ENCODE results near the gene OSBPL3. TPM values are rescaled to one million over a fixed set of nuclear protein-coding genes. Genes with fewer than 3 reads are reported as not detected.
A peak's percentile ranks its signal among the peaks of the same experiment; 100 is the strongest.

The OSBPL3 gene
- total and polyA plus RNA-seq, 2 donors from 2014 or later = 8.6 to 40.5 TPM

DNA sequence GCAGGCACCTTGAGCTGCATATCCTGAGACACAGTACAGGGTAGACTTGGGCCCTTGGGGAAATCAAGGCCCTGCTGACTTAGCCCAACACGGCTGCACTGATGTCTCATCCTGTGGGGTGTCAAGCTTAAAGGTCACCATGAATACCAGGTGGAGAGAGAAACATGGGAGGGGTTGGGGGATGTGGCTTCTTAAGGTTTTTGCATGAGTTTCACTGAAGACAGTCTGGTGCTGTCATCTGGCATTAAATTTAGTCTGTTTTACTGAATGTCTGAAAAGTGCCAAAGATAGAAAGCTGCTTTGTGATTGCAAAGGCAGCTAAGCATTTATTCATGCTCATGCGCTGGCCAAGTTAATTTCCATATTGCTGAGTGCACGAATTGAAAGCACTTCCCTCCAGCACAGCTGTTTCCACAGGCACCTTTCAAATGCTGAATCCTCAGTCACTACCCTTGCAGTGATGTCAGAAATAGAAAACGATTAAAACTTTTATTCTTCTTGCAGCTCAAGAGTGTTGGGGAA, 102.1 kb downstream of the OSBPL3 start:
- peak; percentile 11 for FAIRE-seq

DNA sequence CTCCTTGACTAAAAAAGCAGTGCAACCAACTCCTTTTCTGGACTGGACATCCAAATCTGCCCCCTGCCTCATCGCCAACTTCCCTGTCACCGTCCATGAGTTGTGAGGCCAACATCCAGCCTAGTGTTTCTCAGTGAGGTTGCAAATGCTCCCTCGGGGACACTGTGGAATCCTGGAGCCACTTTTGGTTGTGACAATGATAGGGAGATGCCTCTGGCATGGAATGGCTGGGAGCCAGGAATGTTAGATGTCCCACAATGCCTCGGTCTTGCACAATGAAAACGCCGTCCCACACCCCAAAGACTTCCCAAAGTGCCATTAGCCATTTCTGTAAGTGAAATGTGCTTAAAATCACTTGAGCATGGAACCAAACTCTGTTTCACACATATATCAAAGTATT, 105.2 kb downstream of the OSBPL3 start:
- Histone ChIP-seq H3K36me3 (ENCODE audit: control insufficient read depth in 2 of 3, insufficient read depth in 3 of 3, low read length in 3 of 3) (no peaks in the 10 kb centered on the region), H3K27ac (ENCODE audit: low read depth in 2 of 2, low read length in 2 of 2) (no peak overlapping the region), H3K9me3 (ENCODE audit: control insufficient read depth in 2 of 3, insufficient read depth in 1 of 3, low read length in 3 of 3) (no peaks in the 10 kb centered on the region), H3K27me3 (ENCODE audit: control insufficient read depth, insufficient read depth, low read length) (no peaks in the 10 kb centered on the region), H3K4me3 (ENCODE audit: low read length in 3 of 3) (no peak overlapping the region), H3K9ac (ENCODE audit: low read length in 3 of 3) (no peak overlapping the region), H3K4me1 (ENCODE audit: control insufficient read depth in 2 of 3, insufficient read depth in 2 of 3, low read depth in 1 of 3, low read length in 3 of 3) (no peaks in the 10 kb centered on the region)
- intact Hi-C loops (cut with DNase I) = no loop called here
- TF ChIP-seq, protein P1, sequence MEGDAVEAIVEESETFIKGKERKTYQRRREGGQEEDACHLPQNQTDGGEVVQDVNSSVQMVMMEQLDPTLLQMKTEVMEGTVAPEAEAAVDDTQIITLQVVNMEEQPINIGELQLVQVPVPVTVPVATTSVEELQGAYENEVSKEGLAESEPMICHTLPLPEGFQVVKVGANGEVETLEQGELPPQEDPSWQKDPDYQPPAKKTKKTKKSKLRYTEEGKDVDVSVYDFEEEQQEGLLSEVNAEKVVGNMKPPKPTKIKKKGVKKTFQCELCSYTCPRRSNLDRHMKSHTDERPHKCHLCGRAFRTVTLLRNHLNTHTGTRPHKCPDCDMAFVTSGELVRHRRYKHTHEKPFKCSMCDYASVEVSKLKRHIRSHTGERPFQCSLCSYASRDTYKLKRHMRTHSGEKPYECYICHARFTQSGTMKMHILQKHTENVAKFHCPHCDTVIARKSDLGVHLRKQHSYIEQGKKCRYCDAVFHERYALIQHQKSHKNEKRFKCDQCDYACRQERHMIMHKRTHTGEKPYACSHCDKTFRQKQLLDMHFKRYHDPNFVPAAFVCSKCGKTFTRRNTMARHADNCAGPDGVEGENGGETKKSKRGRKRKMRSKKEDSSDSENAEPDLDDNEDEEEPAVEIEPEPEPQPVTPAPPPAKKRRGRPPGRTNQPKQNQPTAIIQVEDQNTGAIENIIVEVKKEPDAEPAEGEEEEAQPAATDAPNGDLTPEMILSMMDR (IDR thresholded peaks at IDR 0.05; ENCODE audit: borderline replicate concordance, extremely low read depth, insufficient read depth) = no peak
- no peak for DNase-seq
- no peak for FAIRE-seq

More for the DNA sequence above, 102.1 kb downstream of the OSBPL3 start:
- intact Hi-C loops (cut with DNase I) = no loop called here
- TF ChIP-seq, protein P1 (IDR thresholded peaks at IDR 0.05; ENCODE audit: borderline replicate concordance, extremely low read depth, insufficient read depth) = no peak
- peak in 2 of 5 donors; percentile 12 to 37 for DNase-seq
- Histone ChIP-seq H3K36me3 (ENCODE audit: control insufficient read depth in 2 of 3, insufficient read depth in 3 of 3, low read length in 3 of 3) (no peaks in the 10 kb centered on the region), H3K9me3 (ENCODE audit: control insufficient read depth in 2 of 3, insufficient read depth in 1 of 3, low read length in 3 of 3) (no peaks in the 10 kb centered on the region), H3K9ac (ENCODE audit: low read length in 3 of 3) (no peak overlapping the region), H3K4me1 (ENCODE audit: control insufficient read depth in 2 of 3, insufficient read depth in 2 of 3, low read depth in 1 of 3, low read length in 3 of 3) (no peaks in the 10 kb centered on the region), H3K27ac (ENCODE audit: low read depth in 2 of 2, low read length in 2 of 2) (no peak overlapping the region), H3K27me3 (ENCODE audit: control insufficient read depth, insufficient read depth, low read length) (no peaks in the 10 kb centered on the region), H3K4me3 (ENCODE audit: low read length in 3 of 3) (no peak overlapping the region)

DNA sequence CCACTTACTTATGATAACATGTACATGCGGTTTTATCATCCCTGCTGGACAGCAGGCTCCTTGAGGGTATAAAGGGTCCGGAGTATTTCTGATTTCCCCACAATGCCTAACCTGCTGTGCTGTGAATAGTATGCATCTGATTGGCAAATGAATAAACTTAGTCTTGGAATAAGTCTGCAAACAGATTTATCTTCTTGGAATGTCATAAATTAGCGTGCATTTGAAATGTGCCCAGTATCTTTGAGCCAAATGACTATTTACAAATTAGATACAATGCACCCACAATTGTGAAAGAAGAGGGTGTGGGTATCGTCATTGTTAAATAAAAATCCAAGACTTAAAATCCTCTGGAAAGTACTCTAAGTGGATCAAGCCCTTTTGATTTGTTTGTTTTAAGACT, 106.0 kb downstream of the OSBPL3 start:
- no peak overlapping the region for H3K9ac ChIP-seq (ENCODE audit: low read length in 3 of 3)
- H3K36me3 ChIP-seq (ENCODE audit: control insufficient read depth in 2 of 3, insufficient read depth in 3 of 3, low read length in 3 of 3) = no peaks in the 10 kb centered on the region
- TF ChIP-seq, protein P1 (IDR thresholded peaks at IDR 0.05; ENCODE audit: borderline replicate concordance, extremely low read depth, insufficient read depth) = no peak
- no peaks in the 10 kb centered on the region for H3K9me3 ChIP-seq (ENCODE audit: control insufficient read depth in 2 of 3, insufficient read depth in 1 of 3, low read length in 3 of 3)
- no peak overlapping the region for H3K27ac ChIP-seq (ENCODE audit: low read depth in 2 of 2, low read length in 2 of 2)
- intact Hi-C loops (cut with DNase I) = no loop called here
- no peak overlapping the region for H3K4me3 ChIP-seq (ENCODE audit: low read length in 3 of 3)
- no peak for FAIRE-seq
- no peak for DNase-seq
- H3K27me3 ChIP-seq (ENCODE audit: control insufficient read depth, insufficient read depth, low read length) = no peaks in the 10 kb centered on the region
- H3K4me1 ChIP-seq (ENCODE audit: control insufficient read depth in 2 of 3, insufficient read depth in 2 of 3, low read depth in 1 of 3, low read length in 3 of 3) = no peaks in the 10 kb centered on the region

DNA sequence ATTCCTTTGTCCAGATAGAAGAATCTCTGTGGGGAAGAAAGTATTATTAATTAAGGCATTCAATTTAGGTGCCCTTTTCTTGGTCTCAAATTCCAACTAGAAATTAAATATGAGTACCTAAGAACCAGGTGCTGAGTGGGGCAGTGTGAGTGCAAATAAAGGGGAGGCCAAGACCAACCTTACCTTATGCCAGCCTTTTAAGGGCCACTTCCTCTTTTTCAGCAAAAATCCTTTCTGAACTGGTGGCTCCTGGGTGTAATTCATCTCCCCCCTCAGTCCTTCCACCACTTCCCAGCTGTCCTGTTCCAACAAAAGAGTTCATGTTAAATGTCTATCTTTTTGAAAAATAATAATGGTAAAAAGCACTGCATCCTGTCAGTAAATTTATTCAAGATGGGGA, 108.2 kb downstream of the OSBPL3 start:
- Histone ChIP-seq H3K9me3 (ENCODE audit: control insufficient read depth in 2 of 3, insufficient read depth in 1 of 3, low read length in 3 of 3) (no peaks in the 10 kb centered on the region), H3K9ac (ENCODE audit: low read length in 3 of 3) (no peak overlapping the region), H3K27ac (ENCODE audit: low read depth in 2 of 2, low read length in 2 of 2) (no peak overlapping the region), H3K36me3 (ENCODE audit: control insufficient read depth in 2 of 3, insufficient read depth in 3 of 3, low read length in 3 of 3) (no peaks in the 10 kb centered on the region), H3K4me1 (ENCODE audit: control insufficient read depth in 2 of 3, insufficient read depth in 2 of 3, low read depth in 1 of 3, low read length in 3 of 3) (no peaks in the 10 kb centered on the region), H3K27me3 (ENCODE audit: control insufficient read depth, insufficient read depth, low read length) (no peaks in the 10 kb centered on the region), H3K4me3 (ENCODE audit: low read length in 3 of 3) (no peak overlapping the region)
- DNase-seq = no peak
- no peak for FAIRE-seq
- TF ChIP-seq, protein P1 (IDR thresholded peaks at IDR 0.05; ENCODE audit: borderline replicate concordance, extremely low read depth, insufficient read depth) = no peak
- intact Hi-C loops (cut with DNase I) = no loop called here

Data from kidney (tissue), 14 donors.